Stimulated activated CD4-positive, alpha-beta T cell treated with anti-CD3 and anti-CD28 coated beads, Interleukin-1b, Interleukin-23, amount 100 ng/mL, for 4 hours (primary cell): ENCODE measurements around the gene IL1RL2.

Experiments used
- DNase-seq, 2 donors: peaks; one replicate each; pipeline ENCODE4 v3.0.0-alpha.2; 2020; ENCODE audit warnings: low read depth in 2 of 2

IL1RL2 gene

GRCh38 chr2:102194609-102195268 is 7.9 kb downstream of the IL1RL2 start:
- no peak for DNase-seq

GRCh38 chr2:102197389-102198137 is 10.7 kb downstream of the IL1RL2 start:
- no peak for DNase-seq

GRCh38 chr2:102200539-102200938 is 13.7 kb downstream of the IL1RL2 start:
- no peak for DNase-seq

- no peak for DNase-seq
Measured at GRCh38 chr2:102204638-102205037, 17.8 kb downstream of the IL1RL2 start.

GRCh38 chr2:102206666-102207341 is 20.0 kb downstream of the IL1RL2 start:
- no peak for DNase-seq

- DNase-seq, result no peak
Measured at GRCh38 chr2:102208774-102209173, 22.0 kb downstream of the IL1RL2 start.

GRCh38 chr2:102209474-102209873 is 22.7 kb downstream of the IL1RL2 start:
- DNase-seq, result no peak

- DNase-seq, result no peak
Measured at GRCh38 chr2:102217032-102217431, 30.2 kb downstream of the IL1RL2 start.

- DNase-seq, result no peak
Measured at GRCh38 chr2:102224824-102225739, 38.3 kb downstream of the IL1RL2 start.

- DNase-seq, result no peak
Measured at GRCh38 chr2:102226171-102226570, 39.3 kb downstream of the IL1RL2 start.

- DNase-seq, result no peak
Measured at GRCh38 chr2:102226612-102227391, 40.0 kb downstream of the IL1RL2 start.

GRCh38 chr2:102229141-102229769 is 42.4 kb downstream of the IL1RL2 start:
- DNase-seq, result no peak

GRCh38 chr2:102230410-102230909 is 43.6 kb downstream of the IL1RL2 start:
- DNase-seq, result no peak

GRCh38 chr2:102233132-102233884 is 46.5 kb downstream of the IL1RL2 start:
- DNase-seq, result no peak

GRCh38 chr2:102235042-102235473 is 48.2 kb downstream of the IL1RL2 start:
- no peak for DNase-seq

GRCh38 chr2:102235491-102235890 is 48.7 kb downstream of the IL1RL2 start:
- DNase-seq, result no peak

GRCh38 chr2:102236132-102236531 is 49.3 kb downstream of the IL1RL2 start:
- no peak for DNase-seq

- DNase-seq, result no peak
Measured at GRCh38 chr2:102237176-102237575, 50.4 kb downstream of the IL1RL2 start.

GRCh38 chr2:102238039-102238756 is 51.4 kb downstream of the IL1RL2 start:
- DNase-seq, result no peak
